WI38 (cell line): ENCODE measurements around the gene SUPT7L.
A peak's percentile ranks its signal among the peaks of the same experiment; 100 is the strongest.
"Not testable (repeated sequence)": the region's sequence is repeated elsewhere in the genome, so short reads cannot be mapped to it uniquely, and the experiment has no call there.

Source experiments
- H3K4me3 ChIP-seq: 2 replicates; pipeline ENCODE4 v1.5.1; 2011; ENCODE audit warnings: low read depth, mild to moderate bottlenecking, control low read depth, low read length
- CTCF ChIP-seq: IDR thresholded peaks from 2 replicates; pipeline ENCODE4 v1.5.1; 2012; ENCODE audit warnings: low read depth, mild to moderate bottlenecking, control low read depth, low read length

SUPT7L gene

GRCh38 chr2:27638037-27638637 is 25.3 kb downstream of the SUPT7L start:
- no peak for TF ChIP-seq CTCF
- no peak overlapping the region for H3K4me3 ChIP-seq

GRCh38 chr2:27636766-27637165 is 26.6 kb downstream of the SUPT7L start:
- H3K4me3 ChIP-seq: no peak overlapping the region
- no peak for TF ChIP-seq CTCF

- H3K4me3 ChIP-seq: no peak overlapping the region
- TF ChIP-seq CTCF: no peak
These were observed 29.1 kb downstream of the SUPT7L start for GRCh38 chr2:27634291-27634690.

DNA sequence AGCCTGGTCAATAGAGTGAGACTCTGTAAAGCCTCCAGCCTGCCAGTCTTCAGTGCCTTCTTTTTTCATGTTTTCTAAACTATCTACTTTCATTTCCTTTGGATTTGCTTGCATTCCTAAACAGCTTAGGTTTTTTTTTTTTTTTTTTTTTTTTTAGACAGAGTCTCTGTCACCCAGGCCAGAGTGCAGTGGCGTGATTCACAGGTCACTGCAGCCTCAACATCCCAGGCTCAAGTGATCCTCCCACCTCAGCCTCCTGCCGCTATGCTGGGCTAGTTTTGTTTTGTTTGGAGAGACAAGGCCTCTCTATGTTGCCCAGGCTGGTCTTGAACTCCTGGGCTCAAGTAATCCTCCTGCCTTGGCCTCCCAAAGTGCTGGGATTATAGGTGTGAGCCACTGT is 33.2 kb downstream of the SUPT7L start:
- H3K4me3 ChIP-seq: not testable (repeated sequence)

GRCh38 chr2:27628767-27629709 is 34.4 kb downstream of the SUPT7L start, which contains the start of the genes CCDC121 and GPN1:
Gene CCDC121, minus strand, starts transcription at chr2:27629012. Its CDS starts 1,213 bp downstream, at chr2:27627799.
Gene GPN1, plus strand, starts transcription at chr2:27629050. Its CDS starts 9 bp downstream, at chr2:27629059.
- no peak for TF ChIP-seq CTCF
- H3K4me3 ChIP-seq: peak within 1 kb of the TSS; percentile 94

DNA sequence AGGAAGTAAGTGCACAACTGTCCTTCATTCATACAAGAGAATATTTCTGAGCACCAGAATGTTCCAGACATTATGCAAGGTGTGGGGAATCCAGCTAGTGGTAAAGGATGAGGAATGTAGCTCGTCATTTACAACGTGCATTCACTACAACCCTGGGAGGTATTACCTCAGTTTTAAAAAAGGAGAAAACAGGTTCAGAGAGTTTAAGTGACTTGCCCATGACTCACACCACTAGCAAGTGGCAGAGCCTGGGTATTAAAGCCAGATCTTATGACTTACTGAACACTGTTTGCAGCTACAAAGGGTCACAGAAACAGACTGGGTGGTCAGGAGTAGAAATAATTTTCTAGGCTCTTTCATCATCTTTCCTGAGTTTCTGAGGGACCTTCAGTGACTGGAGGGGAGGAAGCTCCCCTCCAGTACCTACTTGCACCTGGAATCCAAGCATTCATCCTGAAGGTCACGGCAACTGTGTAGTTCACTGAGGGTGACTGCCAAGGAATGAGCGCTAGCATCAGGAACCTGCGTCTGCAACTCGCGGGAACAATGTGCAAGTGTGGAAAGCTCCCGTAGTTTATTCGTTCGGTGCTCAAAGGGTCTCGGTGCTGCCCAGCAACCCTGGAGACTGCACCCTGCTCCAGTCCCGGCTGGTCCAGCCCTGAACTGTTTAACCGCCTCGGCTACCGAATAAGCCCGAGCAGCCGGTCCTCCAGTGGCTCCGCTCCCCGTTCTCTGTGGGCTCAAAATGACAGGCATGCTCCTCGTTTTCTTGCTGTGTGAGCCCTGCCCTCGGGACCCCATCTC is 35.2 kb downstream of the SUPT7L start:
- H3K4me3 ChIP-seq: peak overlapping the region; percentile 94

GRCh38 chr2:27626921-27627320 is 36.5 kb downstream of the SUPT7L start:
- not testable (repeated sequence) for H3K4me3 ChIP-seq

More for the DNA sequence above, 35.2 kb downstream of the SUPT7L start:
- no peak for TF ChIP-seq CTCF

DNA sequence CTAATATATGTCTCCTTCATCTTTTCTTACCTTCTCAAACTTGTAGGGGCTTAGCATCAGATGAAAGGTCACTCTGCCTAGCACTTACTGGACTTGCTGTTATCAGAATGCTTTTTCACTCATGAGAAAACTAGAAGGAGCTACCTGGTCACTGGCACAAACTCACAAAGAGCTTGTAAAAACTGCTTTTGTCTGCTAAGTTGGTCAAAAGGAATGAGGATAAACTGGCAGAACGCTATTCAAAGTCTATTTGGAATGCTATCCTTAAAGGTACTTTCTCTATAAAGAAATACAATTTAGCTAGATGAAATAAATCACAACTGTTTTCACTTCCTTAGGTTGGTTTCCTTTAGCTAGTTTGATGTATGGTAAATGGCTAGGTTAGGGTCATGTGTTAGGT is 37.1 kb downstream of the SUPT7L start:
- not testable (repeated sequence) for H3K4me3 ChIP-seq
